NCI-H128 (cell line): ENCODE data around the gene ZNF586.
A peak's percentile ranks its signal among the peaks of the same experiment; 100 is the strongest.
"Not testable (repeated sequence)": the region's sequence is repeated elsewhere in the genome, so short reads cannot be mapped to it uniquely, and the experiment has no call there.

Experiments
- DNase-seq: peaks from one replicate; lab custom pipeline; 2025; ENCODE audit not compliant: unreplicated experiment; lab: John Stamatoyannopoulos, UW

ZNF586 gene

DNA sequence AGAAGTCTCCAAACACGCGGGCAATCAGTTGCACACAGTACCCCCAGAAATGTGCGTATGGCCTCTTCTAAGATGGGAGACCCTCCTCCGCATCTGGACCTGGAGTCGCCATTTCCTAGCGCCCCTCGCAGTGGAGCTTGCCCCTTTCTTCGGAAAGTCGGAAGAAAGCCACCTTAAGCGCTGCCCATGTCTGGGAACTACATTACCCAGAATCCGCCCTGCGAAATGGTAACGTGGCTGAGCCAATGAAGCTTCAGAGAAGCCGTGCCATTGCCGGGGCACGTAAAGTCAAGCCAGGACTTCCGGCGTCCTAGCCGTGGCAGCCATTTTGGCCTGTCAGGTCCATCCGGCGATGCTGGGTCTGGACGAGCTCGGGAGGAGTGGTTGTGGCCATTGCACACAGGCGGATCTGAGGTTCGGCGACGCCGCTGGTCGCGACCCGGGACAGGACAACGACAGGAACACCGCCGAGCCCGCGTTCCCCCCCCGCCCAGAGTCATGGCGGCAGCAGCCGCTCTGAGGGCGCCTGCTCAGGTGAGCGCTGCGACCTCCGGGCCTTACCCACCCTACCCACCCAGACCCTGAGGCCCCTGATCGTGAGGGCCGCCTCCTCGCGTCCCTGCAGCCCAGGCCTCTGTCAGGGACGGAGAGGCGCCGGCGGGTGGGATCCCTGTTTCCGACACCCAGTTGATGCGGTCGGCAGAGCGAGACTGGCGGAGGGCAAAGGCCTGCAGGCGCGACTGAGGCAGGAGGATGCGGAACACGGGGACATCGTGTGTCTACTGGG is at the start of gene ZNF586:
TSS of gene ZNF586 (plus strand) at position 332 of the 787 bp plus-strand sequence. CDS start at position 499, 167 bp downstream.
- DNase-seq, result peak; percentile 70

DNA sequence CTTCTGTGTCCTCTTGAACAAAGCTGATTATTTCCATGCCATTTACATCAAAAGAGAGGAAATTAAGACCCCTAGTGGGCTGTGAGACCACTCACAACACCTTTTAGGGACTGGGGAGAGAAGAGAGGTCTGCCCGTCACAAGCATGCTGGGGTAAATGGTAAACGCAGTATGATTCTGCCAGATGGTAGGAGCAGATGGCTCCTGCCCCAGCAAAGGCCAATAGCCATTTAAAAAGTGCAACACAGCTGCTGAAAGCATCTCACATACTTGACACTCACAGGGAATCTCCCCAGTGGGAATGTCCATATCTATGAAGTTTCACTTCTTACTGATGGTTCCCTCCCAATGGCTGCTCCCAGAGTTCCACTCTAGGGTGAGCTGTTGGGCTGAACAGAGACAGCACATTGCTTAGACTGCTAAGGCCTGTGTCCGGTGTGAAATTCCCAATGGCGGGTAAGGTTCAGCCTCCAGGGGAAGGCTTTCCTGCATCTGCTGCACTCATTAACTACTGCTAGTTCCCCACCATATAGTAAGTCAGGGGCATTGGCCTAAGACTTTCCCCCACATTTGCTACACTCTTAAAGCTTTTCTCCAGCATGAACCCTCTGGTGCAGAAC is 49.5 kb upstream of the ZNF586 start:
- no peak for DNase-seq

DNA sequence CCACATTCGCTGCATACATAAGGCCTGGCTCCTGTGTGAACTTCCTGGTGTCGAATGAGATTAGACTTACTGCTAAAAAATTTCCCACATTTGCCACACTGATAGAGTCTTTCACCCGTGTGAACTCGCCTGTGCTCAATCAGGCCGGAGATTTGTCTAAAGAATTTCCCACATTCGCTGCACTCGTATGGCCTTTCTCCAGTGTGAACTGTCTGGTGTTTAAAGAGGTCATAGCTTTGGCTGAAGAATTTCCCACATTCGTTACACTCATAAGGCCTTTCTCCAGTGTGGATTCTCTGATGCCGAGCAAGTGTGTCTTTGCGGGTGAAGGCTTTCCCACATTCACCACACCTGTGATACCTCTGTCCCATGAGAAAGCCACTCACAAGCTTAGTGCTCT is 48.6 kb upstream of the ZNF586 start:
- DNase-seq, result no peak

DNA sequence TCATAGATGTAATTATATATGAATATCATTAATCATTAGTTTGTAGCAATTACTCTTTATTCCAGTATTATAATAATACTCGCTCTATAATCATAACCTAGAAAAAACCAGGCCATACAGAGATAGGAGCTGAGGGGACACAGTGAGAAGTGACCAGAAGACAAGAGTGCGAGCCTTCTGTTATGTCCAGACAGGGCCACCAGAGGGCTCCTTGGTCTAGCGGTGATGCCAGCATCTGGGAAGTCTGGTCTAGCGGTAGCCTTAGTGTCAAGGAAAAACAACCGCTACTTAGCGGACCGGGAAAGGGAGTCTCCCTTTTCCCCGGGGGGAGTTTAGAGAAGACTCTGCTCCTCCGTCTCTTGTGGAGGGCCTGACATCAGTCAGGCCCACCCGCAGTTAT is 31.2 kb upstream of the ZNF586 start:
- not testable (repeated sequence) for DNase-seq

DNA sequence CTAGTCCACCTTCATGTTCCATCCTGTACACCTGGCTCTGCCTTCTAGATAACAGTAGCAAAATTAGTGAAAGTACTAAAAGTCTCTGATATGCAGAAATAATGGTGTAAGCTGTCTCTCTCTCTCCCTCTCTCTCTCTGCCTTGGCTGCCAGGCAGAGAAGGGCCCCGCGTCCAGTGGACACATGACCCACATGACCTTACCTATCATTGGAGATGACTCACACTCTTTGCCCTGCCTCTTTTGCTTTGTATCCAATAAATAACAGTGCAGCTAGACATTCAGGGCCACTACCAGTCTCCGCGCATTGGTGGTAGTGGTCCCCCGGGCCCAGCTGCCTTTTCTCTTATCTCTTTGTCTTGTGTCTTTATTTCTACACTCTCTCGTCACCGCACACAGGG is 30.7 kb upstream of the ZNF586 start:
- not testable (repeated sequence) for DNase-seq

DNA sequence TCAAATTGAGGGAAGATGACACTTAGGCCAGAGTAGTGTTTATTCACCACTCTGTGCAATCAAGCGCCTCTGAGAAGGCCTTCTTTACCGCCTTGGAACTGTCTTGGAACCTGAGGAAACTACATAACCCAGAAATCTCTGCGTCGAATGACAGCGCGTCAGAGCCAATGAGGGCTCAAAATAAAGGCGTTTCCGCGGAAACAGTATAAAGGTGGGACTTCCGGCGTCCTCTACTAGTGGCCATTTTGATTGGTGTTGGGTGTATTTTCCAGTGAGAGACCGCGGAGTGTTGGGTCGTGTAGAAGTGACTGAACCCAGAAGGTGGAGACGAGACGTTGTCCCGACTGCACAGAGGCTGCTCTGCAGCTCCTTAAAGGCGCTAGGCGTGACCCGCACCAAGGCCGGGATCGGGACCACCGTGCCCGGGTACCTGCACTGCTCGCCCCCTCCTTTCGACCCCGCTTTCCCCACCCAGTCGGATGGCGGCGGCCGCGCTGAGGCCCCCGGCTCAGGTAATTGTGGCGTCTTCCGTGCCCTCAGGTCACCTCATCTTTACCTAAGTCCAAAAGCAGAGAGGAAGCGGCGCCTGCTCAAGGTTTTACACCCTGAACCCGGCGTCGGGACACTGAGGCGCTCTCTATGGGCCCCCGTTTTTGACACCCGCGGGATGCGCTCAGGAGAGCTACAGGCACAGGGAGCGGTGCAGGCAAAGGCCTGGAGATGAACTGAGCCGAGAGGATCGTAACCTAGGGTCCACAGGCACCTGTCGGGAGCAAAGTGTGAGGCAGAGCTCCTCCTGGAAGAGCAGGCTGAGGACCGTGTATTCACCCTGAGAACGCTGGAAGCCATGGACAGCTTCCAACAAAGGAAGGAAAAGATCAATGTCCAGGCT is 22.6 kb upstream of the ZNF586 start, which contains the start of gene ZNF776:
TSS of gene ZNF776 (plus strand) at position 236 of the 892 bp plus-strand sequence. CDS start at position 480, 244 bp downstream.
- peak; percentile 57 for DNase-seq

DNA sequence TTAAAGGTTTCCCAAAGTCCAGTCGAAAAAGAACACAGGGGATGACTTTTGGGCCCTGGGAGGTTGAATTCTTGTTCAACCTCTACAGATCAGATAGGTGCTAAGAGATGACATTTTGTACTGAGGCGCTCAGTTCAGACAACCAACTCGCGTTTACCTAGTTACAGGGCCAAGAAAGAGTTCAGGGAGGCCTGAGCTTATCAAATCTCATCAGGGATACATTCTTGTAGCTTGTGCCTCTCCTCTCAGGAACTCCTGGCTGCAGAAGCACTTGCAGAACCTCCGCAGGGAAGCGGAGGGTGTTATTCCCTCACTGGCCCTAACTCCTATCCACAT is 22.0 kb upstream of the ZNF586 start:
- no peak for DNase-seq

DNA sequence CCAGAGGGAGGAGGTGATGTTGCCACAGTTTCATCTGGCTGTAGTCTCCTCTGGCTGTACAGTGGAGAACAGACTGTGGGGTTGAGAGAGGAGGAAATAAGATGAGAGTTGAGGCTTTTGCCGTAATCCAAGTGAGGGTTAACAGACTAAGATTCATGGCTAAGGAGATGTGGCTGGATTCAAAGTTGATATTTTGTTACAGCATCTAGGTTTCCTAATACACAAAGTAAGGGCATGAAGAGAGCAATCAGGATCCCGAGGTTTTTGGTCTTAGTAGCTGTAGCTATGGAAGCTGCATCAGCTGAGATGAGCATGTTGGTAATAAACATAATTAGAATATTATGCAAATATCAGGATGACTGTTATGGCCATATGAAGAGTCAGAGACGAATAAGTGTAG is 21.4 kb upstream of the ZNF586 start:
- DNase-seq, result no peak

DNA sequence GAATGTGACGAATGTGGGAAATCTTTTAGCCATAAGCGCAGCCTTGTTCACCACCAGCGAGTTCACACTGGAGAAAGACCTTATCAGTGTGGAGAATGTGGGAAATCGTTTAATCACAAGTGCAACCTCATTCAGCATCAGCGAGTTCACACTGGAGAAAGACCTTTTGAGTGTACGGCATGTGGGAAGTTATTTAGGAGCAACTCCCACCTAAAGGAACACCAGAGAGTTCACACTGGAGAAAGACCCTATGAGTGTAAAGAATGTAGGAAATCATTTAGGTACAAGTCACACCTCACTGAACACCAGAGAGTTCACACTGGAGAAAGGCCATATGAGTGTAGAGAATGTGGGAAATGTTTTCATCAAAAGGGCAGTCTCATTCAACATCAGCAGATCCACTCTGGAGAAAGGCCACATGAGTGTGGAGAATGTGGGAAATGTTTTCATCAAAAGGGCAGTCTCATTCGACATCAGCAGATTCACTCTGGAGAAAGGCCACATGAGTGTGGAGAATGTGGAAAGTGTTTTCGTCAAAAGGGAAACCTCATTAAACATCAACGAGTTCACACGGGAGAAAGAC is 15.3 kb upstream of the ZNF586 start:
- no peak for DNase-seq

DNA sequence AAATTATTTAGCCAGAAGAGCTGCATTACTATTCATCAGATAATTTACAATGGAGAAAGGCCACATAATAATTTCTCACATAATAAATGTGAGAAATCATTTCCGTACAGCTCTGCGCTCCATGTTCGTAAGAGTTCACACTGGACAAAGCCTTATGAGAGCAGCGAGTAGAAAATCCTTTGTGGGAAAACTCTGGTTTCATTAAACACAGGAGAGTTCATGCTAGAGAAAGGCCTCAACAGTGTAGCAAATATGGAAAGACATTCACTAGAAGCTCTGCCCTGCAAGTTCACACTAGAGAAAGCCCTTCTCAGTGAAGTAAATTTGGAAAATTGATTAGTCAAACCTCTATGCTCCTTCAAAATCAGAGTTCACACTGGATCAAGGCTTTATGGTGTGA is 14.4 kb upstream of the ZNF586 start:
- DNase-seq, result no peak

DNA sequence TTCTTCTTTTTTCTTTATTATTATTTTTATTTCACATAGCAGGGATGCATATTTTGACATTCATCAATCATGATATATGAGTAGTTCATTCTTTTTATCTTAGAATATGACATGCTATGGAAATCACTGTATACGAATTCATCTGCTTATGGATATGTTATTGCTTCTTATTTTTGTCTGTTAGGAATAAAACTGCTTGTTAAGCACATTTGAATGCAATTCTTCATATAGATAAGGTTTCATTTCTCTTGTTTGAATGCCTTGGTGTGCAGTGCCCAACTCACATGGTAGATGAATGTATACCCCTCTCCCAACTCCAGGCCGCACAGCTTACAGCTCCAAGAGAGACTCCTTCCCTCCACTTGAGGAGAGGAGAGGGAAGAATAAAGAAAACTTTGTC is 11.5 kb upstream of the ZNF586 start:
- no peak for DNase-seq

DNA sequence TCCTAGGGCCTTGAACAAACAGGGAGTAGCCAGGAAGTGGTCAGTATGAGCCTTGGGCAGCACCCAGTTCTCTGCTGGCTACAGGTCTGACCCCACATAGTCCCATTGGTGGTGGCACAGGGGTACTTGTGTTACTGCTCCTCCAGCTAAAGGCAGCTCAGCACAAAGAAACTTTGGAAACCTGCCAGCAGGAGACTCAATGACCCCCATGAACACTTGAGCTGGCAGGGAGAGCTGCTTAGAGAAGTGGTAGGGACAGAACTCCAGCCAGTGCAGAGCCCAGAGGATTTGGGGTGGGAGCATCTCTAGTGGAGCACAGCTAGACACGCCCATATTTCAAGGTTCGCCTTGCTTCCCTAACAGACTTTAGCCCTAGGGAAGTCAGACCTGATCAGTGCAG is 10.4 kb upstream of the ZNF586 start:
- no peak for DNase-seq

DNA sequence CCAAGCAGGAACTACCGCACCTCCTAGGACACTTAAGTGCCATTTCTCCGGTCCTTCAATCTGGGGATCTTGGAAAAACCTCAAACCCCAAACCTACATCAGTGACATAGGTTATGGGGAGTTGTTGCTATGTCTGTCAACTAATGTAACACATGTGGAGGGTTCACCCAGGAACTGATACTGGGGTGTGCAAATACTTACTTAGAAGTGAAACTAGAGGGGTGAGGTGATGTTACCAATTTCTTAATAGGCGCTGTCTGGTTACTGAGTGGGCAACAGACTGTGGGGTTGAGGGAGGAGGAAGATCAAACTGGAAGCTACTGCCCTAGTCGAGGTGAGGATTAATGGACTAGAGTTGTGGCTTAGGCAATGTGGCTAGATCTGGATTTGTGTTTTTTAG is 1.9 kb downstream of the ZNF586 start:
- no peak for DNase-seq

DNA sequence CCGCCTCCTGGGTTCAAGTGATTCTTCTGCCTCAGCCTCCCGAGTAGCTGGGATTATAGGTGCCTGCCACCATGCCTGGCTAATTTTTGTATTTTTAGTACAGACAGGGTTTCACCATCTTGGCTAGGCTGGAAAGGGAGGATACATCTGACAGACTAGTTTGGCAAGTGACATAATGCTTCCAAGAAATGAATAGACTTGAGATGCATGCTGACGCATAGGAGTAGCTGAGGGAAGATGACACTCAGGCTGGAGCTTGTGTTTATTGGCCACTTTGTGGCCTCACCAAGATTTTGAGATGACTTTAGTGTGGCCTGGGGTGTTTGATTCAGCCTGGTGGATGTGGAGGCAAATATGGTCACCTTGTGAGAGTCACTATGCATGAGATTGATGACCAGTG is 4.0 kb downstream of the ZNF586 start:
- no peak for DNase-seq

DNA sequence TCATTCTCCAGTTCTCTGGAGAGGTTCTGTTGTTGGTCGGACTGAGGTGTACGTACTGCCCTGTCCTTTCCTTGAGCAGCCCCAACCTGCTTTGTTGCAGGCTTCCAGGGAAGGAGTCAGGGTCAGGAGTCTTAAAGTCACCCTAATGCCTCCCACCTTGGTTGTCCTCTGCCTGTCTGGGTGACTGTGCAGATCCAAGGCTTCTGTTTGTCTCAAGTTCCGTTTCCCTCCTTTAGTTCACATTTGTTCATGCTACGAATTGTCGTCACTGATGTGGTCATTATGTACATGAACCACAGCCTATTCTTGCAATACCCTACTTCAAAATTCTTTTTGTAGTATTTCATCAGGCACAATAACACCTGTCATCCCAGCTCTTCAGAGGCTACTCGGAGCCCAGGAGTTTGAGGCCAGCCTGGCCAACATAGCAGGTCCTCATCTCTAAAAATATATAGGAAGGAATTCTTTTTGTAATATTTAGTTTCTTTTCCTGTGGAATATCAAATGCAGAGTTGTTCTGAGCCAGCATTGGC is 7.4 kb downstream of the ZNF586 start:
- DNase-seq, result no peak

DNA sequence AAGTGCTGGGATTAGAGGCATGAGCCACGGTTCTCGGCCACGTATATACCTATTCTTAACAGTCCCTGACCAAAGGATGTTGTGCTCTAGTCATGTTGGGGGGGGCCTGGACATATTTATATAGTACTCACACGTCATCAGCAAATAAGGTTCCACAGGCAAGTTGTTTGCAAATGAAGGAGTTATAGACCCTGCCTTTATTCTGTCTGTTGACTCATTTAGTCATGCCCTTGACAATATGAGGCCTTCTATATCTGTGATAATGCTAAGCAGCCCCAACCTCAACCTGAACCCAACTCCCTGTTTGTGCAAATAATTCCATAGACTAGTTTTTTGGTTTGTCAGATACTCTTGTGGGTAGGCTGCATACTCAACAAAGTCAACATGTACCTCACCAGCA is 8.9 kb downstream of the ZNF586 start:
- no peak for DNase-seq

DNA sequence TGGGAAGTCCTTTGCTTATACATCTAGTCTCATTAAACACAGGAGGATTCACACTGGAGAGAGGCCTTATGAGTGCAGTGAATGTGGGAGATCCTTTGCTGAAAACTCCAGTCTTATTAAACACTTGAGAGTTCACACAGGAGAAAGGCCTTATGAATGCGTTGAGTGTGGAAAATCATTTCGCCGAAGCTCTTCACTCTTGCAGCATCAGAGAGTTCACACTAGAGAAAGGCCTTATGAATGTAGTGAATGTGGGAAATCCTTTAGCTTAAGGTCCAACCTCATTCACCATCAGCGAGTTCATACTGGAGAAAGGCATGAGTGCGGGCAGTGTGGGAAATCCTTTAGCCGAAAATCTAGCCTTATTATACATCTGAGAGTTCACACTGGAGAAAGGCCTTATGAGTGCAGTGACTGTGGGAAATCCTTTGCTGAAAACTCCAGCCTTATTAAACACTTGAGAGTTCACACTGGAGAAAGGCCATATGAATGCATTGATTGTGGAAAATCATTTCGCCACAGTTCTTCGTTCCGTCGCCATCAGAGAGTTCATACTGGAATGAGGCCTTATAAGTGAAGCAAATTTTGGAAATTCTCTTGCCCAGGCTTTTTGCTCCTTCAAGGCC is 9.9 kb downstream of the ZNF586 start:
- no peak for DNase-seq

DNA sequence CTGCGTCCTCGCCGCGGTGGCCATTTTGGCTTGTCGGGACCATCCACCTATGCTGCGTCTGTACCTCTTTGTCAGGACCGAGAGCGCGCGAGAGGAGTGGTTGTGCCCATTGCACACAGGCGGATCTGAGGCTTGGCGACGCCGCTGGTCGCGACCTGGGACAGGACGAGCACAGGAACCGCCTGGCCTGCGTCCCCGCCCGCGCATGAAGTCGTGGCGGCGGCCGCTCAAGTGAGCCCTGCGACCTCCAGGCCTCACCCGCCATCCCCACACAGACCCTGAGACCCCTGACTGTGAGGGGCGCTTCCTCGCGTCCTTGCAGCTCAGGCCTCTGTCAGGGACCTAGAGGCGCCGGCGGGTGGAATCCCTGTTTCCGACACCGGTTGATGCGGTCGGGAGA is 16.8 kb downstream of the ZNF586 start:
- no peak for DNase-seq

DNA sequence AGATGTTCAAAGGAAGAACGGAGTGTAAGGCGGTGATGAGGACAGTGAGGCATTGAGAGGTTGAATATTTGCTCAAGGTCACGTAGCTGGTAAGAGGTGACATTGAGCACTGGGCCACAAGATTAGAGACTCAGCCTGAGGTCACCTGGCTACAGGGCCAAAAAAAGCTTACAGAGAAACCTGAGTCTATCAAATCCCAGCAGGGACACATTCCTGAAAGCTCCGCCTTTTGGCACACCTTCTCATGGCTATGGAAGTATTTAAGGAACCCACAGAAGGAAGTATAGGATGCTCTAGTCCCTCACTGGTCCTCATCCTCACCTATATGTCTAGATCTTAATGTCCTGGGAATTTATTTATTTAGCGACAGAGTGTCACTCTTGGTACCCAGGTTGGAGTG is 17.4 kb downstream of the ZNF586 start:
- DNase-seq, result no peak

DNA sequence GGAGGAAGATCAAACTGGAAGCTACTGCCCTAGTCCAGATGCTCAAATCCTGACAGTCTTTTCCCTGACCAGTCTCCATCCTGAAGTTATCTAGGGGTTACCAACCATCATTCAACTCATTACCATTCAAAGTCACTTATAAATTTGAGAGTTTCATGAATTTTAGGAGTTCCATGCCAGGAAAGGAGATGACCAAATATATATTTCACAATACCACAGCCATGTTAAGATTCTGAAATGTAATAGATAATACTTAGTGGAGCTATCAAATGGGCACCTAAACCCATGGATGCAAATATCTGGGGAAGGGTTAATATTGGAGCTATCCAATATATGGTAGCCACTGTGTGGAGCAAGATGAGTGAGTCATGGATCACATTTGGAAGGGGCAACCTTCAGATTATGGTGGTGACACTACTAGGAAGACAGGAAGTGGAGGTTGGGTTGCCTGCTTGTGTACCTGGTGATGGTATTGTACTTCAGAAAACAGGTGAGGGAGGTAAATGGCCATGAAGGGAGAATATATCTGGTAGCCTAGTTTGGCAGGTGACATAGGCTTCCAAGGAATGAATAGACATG is 18.7 kb downstream of the ZNF586 start:
- no peak for DNase-seq
